HEK293 (cell line): ENCODE data around the gene DCAF7.

Source experiments
- CTCF ChIA-PET: fragments of 350-600 bp; formaldehyde crosslinking; extraction: SDS; loops from one replicate; lab custom pipeline; 2021; ENCODE audit warnings: antibody characterized with exemption; lab: Yijun Ruan, JAX
- POLR2A ChIA-PET: fragments of 300-600 bp; formaldehyde crosslinking; extraction: SDS; loops from one replicate; lab custom pipeline; 2020; ENCODE audit warnings: antibody characterized with exemption, inconsistent platforms; lab: Yijun Ruan, JAX
- H3K27ac ChIP-seq: fragments of 200-500 bp; sonication (Bioruptor generic); 2 replicates; pipeline ENCODE4 v1.5.1; 2014; ENCODE audit warnings: low read depth, low read length, control low read depth, inconsistent platforms; ENCODE audit errors: extremely low read depth
- H3K36me3 ChIP-seq, 2 experiments: fragments of 200-500 bp in 1 of 2; sonication (Bioruptor generic) in 1 of 2; 1 replicate in 1 of 2; 2 replicates in 1 of 2; pipeline ENCODE4 v1.5.1; 2014 to 2017; ENCODE audit warnings: inconsistent platforms in 2 of 2, low read length in 2 of 2; ENCODE audit not compliant: control insufficient read depth in 2 of 2, insufficient read depth in 1 of 2
- H3K4me1 ChIP-seq: fragments of 200-500 bp; sonication (Bioruptor generic); 2 replicates; pipeline ENCODE4 v1.5.1; 2014; ENCODE audit warnings: mild to moderate bottlenecking, low read length, inconsistent platforms; ENCODE audit not compliant: control insufficient read depth, insufficient read depth
- H3K4me3 ChIP-seq: 2 replicates; pipeline ENCODE4 v1.5.1; 2011; ENCODE audit warnings: low read depth, mild to moderate bottlenecking, control low read depth, low read length, moderate library complexity
- H3K9me3 ChIP-seq: fragments of 200-500 bp; sonication (Bioruptor generic); 2 replicates; pipeline ENCODE4 v1.5.1; 2014; ENCODE audit warnings: low read depth, low read length, inconsistent platforms; ENCODE audit not compliant: control insufficient read depth, insufficient read depth
- PRDM4 ChIP-seq: fragments of 450-650 bp; formaldehyde crosslinking; IDR thresholded peaks from 2 replicates; pipeline ENCODE4 v1.5.1; 2017; ENCODE audit warnings: missing biosample characterization, missing genetic modification characterization
- REPIN1 ChIP-seq: fragments of 450-650 bp; formaldehyde crosslinking; IDR thresholded peaks from 2 replicates; pipeline ENCODE4 v1.5.1; 2017; ENCODE audit warnings: missing biosample characterization, missing genetic modification characterization, low read depth
- ZNF133 ChIP-seq: fragments of 450-650 bp; formaldehyde crosslinking; IDR thresholded peaks from 2 replicates; pipeline ENCODE4 v1.5.1; 2016; ENCODE audit warnings: missing biosample characterization, missing genetic modification characterization
- ZNF23 ChIP-seq: fragments of 450-650 bp; formaldehyde crosslinking; IDR thresholded peaks from 2 replicates; pipeline ENCODE4 v1.5.1; 2016; ENCODE audit warnings: missing biosample characterization, missing genetic modification characterization, borderline replicate concordance
- ZNF398 ChIP-seq: fragments of 450-650 bp; formaldehyde crosslinking; IDR thresholded peaks from 2 replicates; pipeline ENCODE4 v1.5.1; 2017; ENCODE audit warnings: missing biosample characterization, missing genetic modification characterization
- ZNF488 ChIP-seq: fragments of 450-650 bp; formaldehyde crosslinking; IDR thresholded peaks from 2 replicates; pipeline ENCODE4 v1.5.1; 2016; ENCODE audit warnings: missing biosample characterization, missing genetic modification characterization
- ZNF530 ChIP-seq: fragments of 450-650 bp; formaldehyde crosslinking; IDR thresholded peaks from 2 replicates; pipeline ENCODE4 v1.5.1; 2016; ENCODE audit warnings: low read depth, missing biosample characterization, missing genetic modification characterization
- ZNF560 ChIP-seq: fragments of 450-650 bp; formaldehyde crosslinking; IDR thresholded peaks from 2 replicates; pipeline ENCODE4 v1.5.1; 2017; ENCODE audit warnings: missing biosample characterization, missing genetic modification characterization, borderline replicate concordance
- ZNF596 ChIP-seq: fragments of 450-650 bp; IDR thresholded peaks from 2 replicates; pipeline ENCODE4 v1.5.0; 2018; ENCODE audit warnings: missing biosample characterization, mild to moderate bottlenecking, missing genetic modification characterization, moderate library complexity
- ZNF785 ChIP-seq: fragments of 450-650 bp; formaldehyde crosslinking; IDR thresholded peaks from 2 replicates; pipeline ENCODE4 v1.5.1; 2016; ENCODE audit warnings: missing biosample characterization, missing genetic modification characterization
- ZNF792 ChIP-seq: fragments of 450-650 bp; formaldehyde crosslinking; IDR thresholded peaks from 2 replicates; pipeline ENCODE4 v1.5.1; 2016; ENCODE audit warnings: missing biosample characterization, missing genetic modification characterization

The DCAF7 gene

GRCh38 chr17:63555500-63556156 lies 5.4 kb downstream of the DCAF7 start:
- ChIA-PET CTCF (interaction anchor here (0.7 to 2.3 kb wide), 3 partner anchors 16 to 698 kb away, joined by 3 to 6 read pairs (median 4); no protein-coding TSS in a partner anchor), POLR2A (no interaction called here)
- H3K27ac ChIP-seq: no peak overlapping the region
- no peak overlapping the region for H3K4me3 ChIP-seq
- H3K4me1 ChIP-seq: peaks cover 10% of the 10 kb centered on the region
- TF ChIP-seq ZNF785 (tag by site-specific recombination) (no peak), ZNF596 (tag by site-specific recombination) (no peak), ZNF488 (tag by site-specific recombination) (no peak), ZNF530 (tag by site-specific recombination) (no peak), ZNF398 (tag by site-specific recombination) (no peak), PRDM4 (tag by site-specific recombination) (no peak)
- peaks cover 0 to 7% of the 10 kb centered on the region in 2 experiments; a peak in 1 of 3 replicates for H3K36me3 ChIP-seq
- no peaks in the 10 kb centered on the region for H3K9me3 ChIP-seq

GRCh38 chr17:63557416-63557815 lies 7.1 kb downstream of the DCAF7 start:
- H3K9me3 ChIP-seq: no peaks in the 10 kb centered on the region
- no peak overlapping the region for H3K4me3 ChIP-seq
- no peak overlapping the region for H3K27ac ChIP-seq
- TF ChIP-seq ZNF792 (tag by site-specific recombination): peak; percentile 38; the same call in 1 of the 2 replicates
- TF ChIP-seq ZNF133: peak; percentile 98
- no peak for TF ChIP-seq ZNF560 (tag by site-specific recombination)
- TF ChIP-seq, all 188 proteins: peak for 2
- Histone ChIP-seq H3K4me1 (peaks cover 4% of the 10 kb centered on the region), H3K36me3 (peaks cover 0 to 7% of the 10 kb centered on the region in 2 experiments; a peak in 2 of 3 replicates)
- ChIA-PET CTCF (interaction anchor here (0.6 to 1.4 kb wide), 3 partner anchors 8 to 132 kb away, joined by 3 to 5 read pairs (median 3); no protein-coding TSS in a partner anchor), POLR2A (no interaction called here)

- TF ChIP-seq ZNF23 (tag by site-specific recombination) (no peak), REPIN1 (tag by site-specific recombination) (no peak)
- peaks cover 0 to 3% of the 10 kb centered on the region in 2 experiments; a peak in 2 of 3 replicates for H3K36me3 ChIP-seq
- POLR2A ChIA-PET: no interaction called here
- CTCF ChIA-PET: interaction anchor here (0.6 to 1.4 kb wide), 3 partner anchors 30 to 133 kb away, joined by 3 to 5 read pairs (median 3); no protein-coding TSS in a partner anchor
- no peak overlapping the region for H3K4me3 ChIP-seq
- no peaks in the 10 kb centered on the region for H3K9me3 ChIP-seq
- H3K4me1 ChIP-seq: peaks cover 2% of the 10 kb centered on the region; the same call in 1 of the 2 replicates
- H3K27ac ChIP-seq: no peak overlapping the region
Measured at GRCh38 chr17:63558441-63558840, 8.2 kb downstream of the DCAF7 start.
